ENCODE results near the gene IAH1. TPM values are rescaled to one million over a fixed set of nuclear protein-coding genes. Genes with fewer than 3 reads are reported as not detected.

Gene IAH1
- total and polyA plus RNA-seq, 9 of the 15 experiments (the other 6 are each of a cell fraction or from before 2014, with no cell fraction given) = 0.04 to 19.3 (median 0.36) TPM; not detected in 3

DNA sequence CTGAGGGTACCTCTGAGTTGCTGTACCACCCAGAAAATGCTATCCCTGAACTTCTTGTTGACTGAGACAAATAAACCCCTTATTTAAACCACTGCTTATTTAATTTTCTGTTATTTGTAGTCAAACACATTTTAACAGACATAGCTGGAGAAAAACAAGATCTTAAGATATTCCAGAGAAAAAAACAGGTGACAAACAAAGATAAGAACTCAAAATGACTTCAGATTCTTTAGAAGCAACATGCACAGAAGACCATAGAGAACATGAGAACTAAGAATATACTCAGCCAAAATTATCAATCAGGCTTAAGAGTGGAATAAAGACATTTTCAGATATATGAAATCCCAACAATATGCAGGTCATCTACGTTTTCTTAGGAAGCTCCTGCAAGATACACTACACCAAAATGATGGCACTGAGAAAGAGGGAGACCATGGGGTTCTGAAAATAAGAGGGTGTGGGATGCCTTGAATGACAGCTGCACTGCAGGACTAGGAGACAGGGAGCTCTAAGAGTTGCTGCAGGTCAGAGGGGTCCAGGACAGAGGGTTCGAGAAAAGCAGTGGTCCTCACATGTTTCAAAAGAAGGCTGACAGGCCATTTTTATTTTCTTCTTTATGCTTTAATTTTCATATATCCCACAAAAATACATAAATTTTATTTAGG lies 42.9 kb downstream of the IAH1 start (continued):
- TF ChIP-seq, protein P1, sequence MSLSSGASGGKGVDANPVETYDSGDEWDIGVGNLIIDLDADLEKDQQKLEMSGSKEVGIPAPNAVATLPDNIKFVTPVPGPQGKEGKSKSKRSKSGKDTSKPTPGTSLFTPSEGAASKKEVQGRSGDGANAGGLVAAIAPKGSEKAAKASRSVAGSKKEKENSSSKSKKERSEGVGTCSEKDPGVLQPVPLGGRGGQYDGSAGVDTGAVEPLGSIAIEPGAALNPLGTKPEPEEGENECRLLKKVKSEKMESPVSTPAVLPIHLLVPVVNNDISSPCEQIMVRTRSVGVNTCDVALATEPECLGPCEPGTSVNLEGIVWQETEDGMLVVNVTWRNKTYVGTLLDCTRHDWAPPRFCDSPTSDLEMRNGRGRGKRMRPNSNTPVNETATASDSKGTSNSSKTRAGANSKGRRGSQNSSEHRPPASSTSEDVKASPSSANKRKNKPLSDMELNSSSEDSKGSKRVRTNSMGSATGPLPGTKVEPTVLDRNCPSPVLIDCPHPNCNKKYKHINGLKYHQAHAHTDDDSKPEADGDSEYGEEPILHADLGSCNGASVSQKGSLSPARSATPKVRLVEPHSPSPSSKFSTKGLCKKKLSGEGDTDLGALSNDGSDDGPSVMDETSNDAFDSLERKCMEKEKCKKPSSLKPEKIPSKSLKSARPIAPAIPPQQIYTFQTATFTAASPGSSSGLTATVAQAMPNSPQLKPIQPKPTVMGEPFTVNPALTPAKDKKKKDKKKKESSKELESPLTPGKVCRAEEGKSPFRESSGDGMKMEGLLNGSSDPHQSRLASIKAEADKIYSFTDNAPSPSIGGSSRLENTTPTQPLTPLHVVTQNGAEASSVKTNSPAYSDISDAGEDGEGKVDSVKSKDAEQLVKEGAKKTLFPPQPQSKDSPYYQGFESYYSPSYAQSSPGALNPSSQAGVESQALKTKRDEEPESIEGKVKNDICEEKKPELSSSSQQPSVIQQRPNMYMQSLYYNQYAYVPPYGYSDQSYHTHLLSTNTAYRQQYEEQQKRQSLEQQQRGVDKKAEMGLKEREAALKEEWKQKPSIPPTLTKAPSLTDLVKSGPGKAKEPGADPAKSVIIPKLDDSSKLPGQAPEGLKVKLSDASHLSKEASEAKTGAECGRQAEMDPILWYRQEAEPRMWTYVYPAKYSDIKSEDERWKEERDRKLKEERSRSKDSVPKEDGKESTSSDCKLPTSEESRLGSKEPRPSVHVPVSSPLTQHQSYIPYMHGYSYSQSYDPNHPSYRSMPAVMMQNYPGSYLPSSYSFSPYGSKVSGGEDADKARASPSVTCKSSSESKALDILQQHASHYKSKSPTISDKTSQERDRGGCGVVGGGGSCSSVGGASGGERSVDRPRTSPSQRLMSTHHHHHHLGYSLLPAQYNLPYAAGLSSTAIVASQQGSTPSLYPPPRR (CRISPR knock-in tag; IDR thresholded peaks at IDR 0.05; ENCODE audit: borderline replicate concordance) = no peak
- peak in 1 of 2 experiments; percentile 52; a peak in 2 of 4 replicates for TF ChIP-seq FOXK2 (conservative IDR thresholded peaks at IDR 0.05 in 1 of 2, IDR thresholded peaks at IDR 0.05 in 1 of 2; ENCODE audit: low read depth in 2 of 2)
- peak; percentile 51 for TF ChIP-seq TCF3 (CRISPR knock-in tag; IDR thresholded peaks at IDR 0.05)
- no peak for TF ChIP-seq TSC22D4 (tag; IDR thresholded peaks at IDR 0.05)
- no peak for TF ChIP-seq CHD2 (IDR thresholded peaks at IDR 0.05; ENCODE audit: low read depth, low read length)
- TF ChIP-seq MTA2 (IDR thresholded peaks at IDR 0.05; ENCODE audit: low read depth) = peak; percentile 43; the same call in 1 of the 2 replicates
- TF ChIP-seq SMAD2 (IDR thresholded peaks at IDR 0.05; ENCODE audit: low read depth, low read length) = no peak
- TF ChIP-seq HIVEP1 (CRISPR knock-in tag; IDR thresholded peaks at IDR 0.05) = no peak
- TF ChIP-seq AFF4 (CRISPR knock-in tag; IDR thresholded peaks at IDR 0.05) = no peak
- peak; percentile 79 for TF ChIP-seq DPF2 (IDR thresholded peaks at IDR 0.05)
- TF ChIP-seq TGIF2 (CRISPR knock-in tag; IDR thresholded peaks at IDR 0.05) = no peak
- TF ChIP-seq CCNT2 (IDR thresholded peaks at IDR 0.05; ENCODE audit: borderline replicate concordance, extremely low read depth, insufficient read length, low read depth, low read length) = peak; percentile 20
- no peak for TF ChIP-seq MITF (IDR thresholded peaks at IDR 0.05)
- no peak for TF ChIP-seq COPS2 (conservative IDR thresholded peaks at IDR 0.05)
- TF ChIP-seq PRPF4 (IDR thresholded peaks at IDR 0.05; ENCODE audit: insufficient read depth, low read depth, low read length, poor library complexity, severe bottlenecking) = no peak
- peak; percentile 46 for TF ChIP-seq RBBP5 (IDR thresholded peaks at IDR 0.05; ENCODE audit: borderline replicate concordance, insufficient read depth, low read length, poor library complexity, severe bottlenecking)
- TF ChIP-seq TARDBP (IDR thresholded peaks at IDR 0.05) = no peak
- no peak for TF ChIP-seq SNAPC5 (CRISPR knock-in tag; IDR thresholded peaks at IDR 0.05)

All from K562 (cell line).